ENCODE measurements around the gene IL17RD.

The IL17RD gene
- total RNA-seq: 0 reads per million in 2 donors

DNA sequence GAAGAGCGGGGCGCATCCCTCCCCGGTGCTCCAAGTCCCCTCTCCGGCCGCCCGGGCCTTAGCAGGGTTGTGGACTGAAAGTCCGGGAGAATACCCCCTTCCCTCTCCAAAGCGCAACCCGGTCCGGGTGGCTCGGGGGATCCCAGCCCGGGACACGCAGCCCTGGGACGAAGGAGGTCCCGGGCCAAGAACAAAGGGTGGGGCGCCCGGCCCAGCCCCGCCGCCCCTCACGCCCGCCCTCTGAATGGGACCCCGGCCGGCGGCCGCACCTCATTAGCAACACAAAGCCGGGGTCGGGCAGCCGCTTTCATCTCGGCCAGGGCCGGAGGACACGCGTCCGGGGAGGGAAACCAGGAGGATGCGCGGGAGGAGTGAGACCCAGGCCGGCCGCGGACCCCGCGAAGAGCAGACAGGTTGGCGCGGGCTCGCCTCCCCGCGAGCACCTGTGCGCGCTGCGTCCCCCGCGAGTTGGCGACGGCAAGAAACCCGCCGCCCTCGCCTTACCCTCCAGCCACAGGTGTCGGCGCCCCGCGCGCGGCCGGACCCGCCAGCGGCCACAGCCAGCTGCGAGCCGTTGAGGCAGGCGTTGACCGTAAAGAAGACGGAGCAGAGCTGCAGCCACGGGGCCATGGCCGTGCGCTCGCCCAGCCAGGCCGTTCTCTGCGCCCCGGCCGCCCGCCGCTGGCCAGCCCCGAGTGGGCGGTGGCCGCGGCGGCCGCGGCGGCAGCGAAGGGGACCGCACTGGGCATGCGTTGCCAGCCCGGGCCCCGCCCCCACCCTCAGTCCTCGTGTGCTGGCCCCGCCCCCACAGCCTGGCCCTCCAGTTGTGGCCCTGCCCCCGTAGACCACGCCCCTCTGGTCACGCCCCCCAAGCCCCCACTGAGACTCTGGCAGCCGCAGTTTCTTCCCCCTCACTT, at the start of gene IL17RD:
Gene IL17RD, minus strand, starts transcription at position 697 of the 917 bp plus-strand sequence. Its CDS starts 67 bp downstream, at position 630.
- peak; percentile 20 for DNase-seq

DNA sequence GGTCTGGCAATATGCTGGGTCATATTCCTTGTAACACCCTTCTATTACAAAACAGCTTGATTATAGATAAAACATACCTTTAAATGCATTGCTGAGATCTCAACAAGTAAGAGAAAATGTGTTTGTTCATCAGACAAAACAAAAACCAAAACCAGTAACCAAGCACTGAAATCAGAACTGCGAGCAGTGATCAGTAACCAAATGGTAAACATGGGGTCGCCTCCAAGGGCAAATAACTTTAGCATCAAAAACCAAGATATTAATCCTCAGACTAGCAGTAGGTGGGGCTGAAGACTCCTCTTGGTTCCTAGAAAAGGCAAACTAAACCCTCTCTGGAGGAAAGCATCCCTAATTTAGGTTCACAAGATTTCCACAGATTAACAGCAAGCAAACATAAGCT, 41.3 kb upstream of the IL17RD start:
- no peak for DNase-seq

- no peak for DNase-seq
Measured at GRCh38 chr3:57199895-57200297, 34.7 kb upstream of the IL17RD start, which contains the start of gene HESX1. TSS of gene HESX1 (minus strand) at chr3:57199978. CDS start at chr3:57199918, 60 bp downstream.

DNA sequence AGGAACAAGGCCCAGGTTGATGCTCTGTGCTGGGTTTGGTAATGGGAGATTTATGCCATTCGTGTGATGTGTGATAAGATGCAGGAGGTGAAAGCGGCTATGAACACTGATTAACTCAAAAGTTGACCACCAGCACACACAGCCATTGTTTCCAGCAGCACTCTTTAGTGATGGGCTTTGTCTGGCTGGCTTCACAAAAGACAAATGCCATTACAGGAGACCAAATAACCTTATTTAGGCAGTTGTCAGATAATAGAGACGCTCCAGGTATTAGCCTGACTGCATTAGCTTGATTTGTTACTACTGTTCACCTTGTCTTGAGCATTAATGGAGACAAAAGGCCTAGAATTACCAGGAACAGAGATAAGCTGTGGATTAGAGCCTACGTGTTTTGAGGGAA, 29.5 kb upstream of the IL17RD start:
- DNase-seq: no peak

- DNase-seq: no peak
Measured at GRCh38 chr3:57192028-57192427, 26.9 kb upstream of the IL17RD start.

GRCh38 chr3:57184526-57184925, 19.4 kb upstream of the IL17RD start:
- no peak for DNase-seq

DNA sequence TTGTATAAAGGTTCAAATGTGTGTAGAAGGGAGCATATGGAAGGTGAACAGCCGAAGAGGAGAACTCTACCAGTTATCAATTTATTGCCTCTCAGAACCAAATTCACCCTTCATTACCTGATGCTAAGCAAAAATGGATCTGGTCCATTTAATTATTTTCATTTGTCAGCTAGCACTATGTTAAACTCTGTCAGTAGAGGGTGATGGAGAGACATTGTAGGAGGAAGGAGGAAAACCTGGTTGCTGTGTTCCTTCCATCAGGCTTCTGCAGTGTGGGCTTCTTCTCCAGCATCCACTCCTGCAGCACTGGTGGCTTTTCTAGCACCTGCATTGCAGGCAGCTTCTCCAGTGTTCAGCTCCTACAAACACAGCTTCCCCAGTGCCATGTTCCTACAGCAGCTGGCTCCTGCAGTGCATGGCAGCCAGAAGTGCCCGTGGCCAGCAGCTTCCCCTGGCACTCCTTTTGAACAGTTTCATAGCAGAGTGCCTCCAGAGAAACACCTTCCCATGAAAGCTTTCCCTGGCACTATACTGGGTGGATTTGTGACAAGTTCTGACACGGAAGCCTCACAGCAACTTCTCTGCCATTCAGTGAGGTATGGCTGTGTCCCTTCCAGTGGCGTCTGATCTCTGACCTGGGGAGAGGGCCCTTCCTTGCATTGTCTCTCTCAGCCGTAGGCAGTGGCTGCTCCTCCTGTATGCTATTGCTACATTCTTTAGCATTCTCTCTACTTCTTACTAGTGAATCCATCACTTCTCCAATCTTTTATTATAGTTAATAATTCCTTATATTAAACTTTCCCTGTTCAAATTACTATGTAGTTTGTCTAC, 14.6 kb upstream of the IL17RD start:
- no peak for DNase-seq

GRCh38 chr3:57176045-57176444, 10.9 kb upstream of the IL17RD start:
- DNase-seq: no peak

GRCh38 chr3:57173687-57174086, 8.5 kb upstream of the IL17RD start:
- no peak for DNase-seq

GRCh38 chr3:57170946-57171345, 5.8 kb upstream of the IL17RD start:
- DNase-seq: no peak

- peak; percentile 48 for DNase-seq
Measured at GRCh38 chr3:57169872-57170623, 4.9 kb upstream of the IL17RD start.

- no peak for DNase-seq
Measured at GRCh38 chr3:57169108-57169507, 4.0 kb upstream of the IL17RD start.

DNA sequence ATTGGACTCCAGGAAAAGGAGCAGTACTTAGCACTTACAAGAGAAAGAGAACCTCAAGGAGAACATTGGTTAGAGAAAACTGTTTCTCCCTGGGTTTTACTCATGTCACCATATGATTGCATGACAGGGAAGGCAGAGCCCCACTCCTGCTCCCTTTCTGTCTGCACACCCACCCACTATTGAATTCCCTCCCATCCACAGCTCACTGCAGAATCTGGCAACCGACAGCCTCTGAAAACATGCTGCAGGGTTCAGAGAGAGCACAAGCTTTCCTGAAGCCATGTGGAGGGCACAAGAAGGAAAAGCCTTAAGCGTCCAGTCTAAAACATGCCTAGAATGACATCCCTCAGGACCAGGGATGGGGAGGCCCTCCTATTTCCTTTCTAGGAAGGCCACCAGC, 3.0 kb upstream of the IL17RD start:
- DNase-seq: no peak

GRCh38 chr3:57166660-57167059, 1.5 kb upstream of the IL17RD start:
- DNase-seq: no peak

DNA sequence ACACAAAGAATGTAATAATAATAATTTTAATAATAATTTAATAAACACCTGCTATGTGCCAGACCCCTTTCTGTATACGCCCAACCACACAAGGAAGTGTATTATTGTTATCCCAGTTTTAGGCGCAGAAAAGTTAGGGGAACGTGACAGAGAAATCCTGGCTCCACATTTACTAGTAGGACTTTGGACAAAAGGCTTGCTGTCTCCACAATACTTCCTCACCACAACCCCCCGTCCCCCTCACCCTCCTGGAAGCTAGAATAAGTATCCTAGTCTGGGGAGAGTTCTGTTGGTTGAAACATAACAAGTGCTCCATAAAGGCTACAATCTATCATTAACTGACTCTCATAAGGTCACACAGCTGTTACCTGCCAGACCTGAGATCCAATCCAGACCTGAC, 488 bp upstream of the IL17RD start:
- no peak for DNase-seq

DNA sequence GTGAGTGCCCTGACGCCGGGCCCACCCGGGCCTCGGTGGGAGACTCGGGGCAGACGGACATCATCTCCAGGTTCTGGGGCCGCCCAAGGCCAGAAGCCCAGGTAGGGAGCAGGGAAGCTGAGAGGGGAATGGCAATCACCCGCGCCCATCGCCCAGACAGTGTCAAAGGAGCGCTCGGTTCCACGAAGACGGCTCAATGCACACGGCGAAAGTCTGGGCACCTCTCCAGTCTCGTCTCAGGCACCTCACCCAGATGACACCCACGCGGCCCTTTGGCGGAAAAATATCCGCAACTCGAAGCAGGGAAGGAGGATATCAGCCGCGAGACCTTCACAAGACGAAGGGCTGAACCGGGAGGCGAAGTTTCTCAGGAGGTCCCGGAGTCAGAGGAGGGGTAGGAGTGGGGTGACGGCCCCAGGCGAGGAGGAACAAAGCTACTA, 916 bp downstream of the IL17RD start:
- DNase-seq: no peak

- no peak for DNase-seq
Measured at GRCh38 chr3:57163751-57164150, 1.4 kb downstream of the IL17RD start.

DNA sequence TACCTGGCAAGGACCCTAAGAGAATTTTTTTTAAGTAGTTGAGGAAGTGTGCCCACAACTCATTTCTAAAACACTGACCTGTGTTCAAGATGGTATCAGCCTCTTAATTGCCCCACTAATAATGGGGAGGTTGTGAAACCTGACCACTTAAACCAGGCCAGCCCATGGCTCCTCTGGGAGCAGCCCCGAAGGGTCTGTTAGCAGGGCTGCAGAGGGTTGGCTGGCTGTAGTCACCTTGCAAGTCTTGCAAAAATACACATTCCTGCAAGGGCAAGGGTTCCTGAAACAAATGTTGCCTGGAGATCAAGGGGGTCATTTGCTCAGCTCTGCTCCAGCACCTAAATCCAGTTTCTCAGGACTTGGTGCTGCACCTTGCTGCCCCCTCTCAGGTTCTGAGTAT, 3.2 kb downstream of the IL17RD start:
- DNase-seq: no peak

DNA sequence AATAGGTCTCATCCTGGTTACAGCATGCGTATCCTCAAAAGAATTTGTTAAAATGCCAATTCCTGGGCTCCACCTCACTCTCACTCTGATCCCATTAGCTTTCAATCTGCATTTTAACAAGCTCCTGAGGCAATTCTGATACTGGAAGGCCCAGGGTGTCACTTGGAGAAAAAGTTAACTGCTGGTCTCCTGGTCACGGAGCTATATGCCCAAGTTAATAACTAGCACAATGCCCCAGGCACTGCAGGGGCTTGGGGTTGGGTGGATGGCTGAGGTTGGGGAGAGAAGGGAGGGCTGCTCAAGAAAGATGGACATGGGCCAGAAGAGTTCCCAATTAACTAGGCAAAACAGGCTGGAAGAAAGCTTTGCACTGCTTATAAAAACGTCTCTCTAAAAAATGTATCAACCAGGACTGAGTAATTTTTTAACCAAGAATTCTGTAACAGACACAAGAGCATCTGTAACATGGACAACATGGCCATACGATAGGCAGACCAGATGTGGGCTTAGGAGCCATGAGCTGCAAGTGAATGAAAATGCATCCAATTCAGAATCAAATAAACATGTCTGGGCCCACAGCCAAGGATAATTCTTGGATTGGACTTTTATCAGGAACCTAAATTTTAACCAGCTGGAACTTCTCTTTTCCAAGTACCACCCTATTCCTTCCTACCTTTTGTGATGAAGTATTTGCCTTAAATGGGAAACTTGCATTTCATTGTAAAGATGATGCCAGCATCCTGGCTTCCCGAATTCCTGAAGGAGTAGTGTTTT, 4.2 kb downstream of the IL17RD start:
- DNase-seq: no peak

DNA sequence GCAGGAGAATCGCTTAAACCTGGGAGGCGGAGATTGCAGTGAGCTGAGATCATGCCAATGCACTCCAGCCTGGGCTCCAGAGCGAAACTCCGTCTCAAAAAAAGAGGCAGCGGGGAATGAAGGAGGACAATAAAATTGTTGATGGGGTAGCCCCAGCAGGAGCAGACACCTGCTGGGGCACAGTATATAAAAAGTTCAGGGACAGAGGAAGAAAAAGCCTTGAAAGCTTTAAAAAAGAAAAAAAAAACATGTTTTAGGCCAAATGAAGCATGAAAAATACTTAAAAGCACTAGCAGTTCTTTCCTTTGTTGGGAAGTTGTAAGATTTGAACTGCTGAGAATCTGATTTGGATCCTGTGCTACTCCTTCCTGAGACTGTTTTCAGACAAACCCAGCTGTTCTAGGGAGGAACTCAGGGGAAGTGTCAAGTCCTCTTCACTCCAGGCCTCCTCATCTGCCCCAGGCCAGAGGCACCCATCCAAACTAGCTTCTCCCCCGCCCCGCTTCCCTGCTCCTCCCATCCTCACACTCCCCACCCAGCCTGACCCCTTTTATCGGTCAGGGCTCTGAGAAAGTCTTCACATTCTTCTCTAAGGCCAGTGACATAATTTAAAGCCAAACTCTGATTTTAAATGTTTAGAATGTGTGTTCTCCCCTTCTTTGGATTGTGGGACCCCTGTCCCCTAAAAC, 4.9 kb downstream of the IL17RD start:
- no peak for DNase-seq
